ACC112 (cell line): ENCODE data around the gene TNFRSF14.

Experiments used
- H2AFZ ChIP-seq: fragments of 200-600 bp; sonication (generic); one replicate; pipeline ENCODE4 v1.6.0; 2017; ENCODE audit warnings: antibody characterized with exemption, low read length; ENCODE audit not compliant: unreplicated experiment
- H3K27ac ChIP-seq: fragments of 200-600 bp; sonication (generic); 2 replicates; pipeline ENCODE4 v1.5.1; 2014; ENCODE audit warnings: low read depth, mild to moderate bottlenecking, antibody characterized with exemption, low read length, moderate library complexity
- H3K27me3 ChIP-seq: fragments of 200-600 bp; sonication (generic); 2 replicates; pipeline ENCODE4 v1.6.1; 2014; ENCODE audit warnings: mild to moderate bottlenecking, antibody characterized with exemption, low read length, moderate library complexity, mixed read lengths; ENCODE audit not compliant: insufficient read depth
- H3K36me3 ChIP-seq: fragments of 200-600 bp; sonication (generic); 2 replicates; pipeline ENCODE4 v1.6.1; 2016; ENCODE audit warnings: mild to moderate bottlenecking, antibody characterized with exemption, low read length, moderate library complexity, mixed read lengths; ENCODE audit not compliant: insufficient read depth
- H3K4me1 ChIP-seq: fragments of 200-600 bp; sonication (generic); one replicate; pipeline ENCODE4 v1.6.1; 2016; ENCODE audit warnings: low read length, mixed read lengths; ENCODE audit not compliant: insufficient read depth, unreplicated experiment, control insufficient read depth
- H3K4me3 ChIP-seq: fragments of 200-600 bp; sonication (generic); 2 replicates; pipeline ENCODE4 v1.5.1; 2014; ENCODE audit warnings: mild to moderate bottlenecking, low read depth, low read length
- H3K79me2 ChIP-seq: fragments of 200-600 bp; sonication (generic); one replicate; pipeline ENCODE4 v1.6.0; 2016; ENCODE audit warnings: low read length; ENCODE audit not compliant: control insufficient read depth, unreplicated experiment, insufficient read depth

Gene TNFRSF14

DNA sequence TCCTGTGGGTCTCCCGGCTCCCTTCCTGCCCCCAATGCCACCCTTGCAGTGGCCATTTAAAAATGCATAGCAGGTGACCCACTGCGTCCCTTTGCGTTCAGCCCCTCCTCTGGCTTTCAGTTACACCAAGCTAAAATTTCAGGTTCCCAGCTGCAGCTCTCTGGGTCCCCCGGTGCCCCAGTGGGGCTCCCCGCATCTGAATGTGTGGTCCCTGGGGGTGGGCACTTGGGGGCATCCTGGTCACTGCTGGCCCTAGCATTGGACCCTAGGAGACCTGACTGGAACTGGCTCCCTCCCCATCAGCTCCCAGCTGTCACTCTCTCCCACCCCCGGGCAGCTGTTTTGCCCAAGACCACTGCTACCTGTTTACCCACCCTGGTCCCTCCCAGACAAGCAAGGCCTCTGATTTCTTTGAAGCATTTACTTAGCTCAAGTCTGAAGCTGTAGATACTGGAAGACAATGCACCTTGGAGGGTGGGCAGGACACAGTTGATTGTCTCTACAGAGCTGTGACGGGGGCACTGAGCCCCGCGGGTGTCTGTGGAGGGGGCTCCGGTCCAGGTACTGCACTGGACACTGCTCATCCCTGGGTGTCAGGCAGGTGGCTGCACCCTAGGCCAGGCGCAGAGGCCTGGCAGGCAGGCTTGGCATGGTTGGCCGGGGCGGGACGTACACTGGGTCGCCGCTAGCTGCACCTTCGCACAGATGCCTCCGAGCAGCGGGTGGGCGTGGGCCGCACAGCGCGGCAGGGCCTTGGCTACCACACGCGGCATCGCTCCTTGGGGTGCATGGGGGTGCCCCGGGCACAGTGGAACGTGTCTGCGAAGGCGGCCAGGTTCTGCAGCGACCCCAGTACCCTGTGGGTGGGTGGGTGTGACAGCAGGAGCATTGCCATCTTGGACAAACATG lies 34.3 kb downstream of the TNFRSF14 start:
- Histone ChIP-seq H3K4me1 (peaks cover 6% of the 10 kb centered on the region), H2AFZ (no peak overlapping the region)

DNA sequence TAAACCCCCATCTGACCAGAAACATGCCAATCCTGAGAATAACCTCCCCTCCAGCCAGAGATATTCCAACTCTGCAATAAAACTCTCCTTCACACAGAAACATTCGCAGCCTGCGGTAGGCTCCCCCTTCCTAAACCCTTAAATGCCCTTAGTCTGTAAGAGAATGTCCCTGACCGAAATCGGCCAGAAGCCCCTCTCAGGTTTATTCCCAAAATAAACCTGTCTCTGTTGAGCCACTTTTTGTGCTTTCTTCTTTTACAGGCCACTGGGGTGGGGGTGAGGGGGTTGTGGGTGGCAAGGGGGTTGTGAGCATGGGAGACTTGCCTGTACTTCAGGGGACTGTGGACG lies 35.0 kb downstream of the TNFRSF14 start:
- Histone ChIP-seq H3K79me2 (no peaks in the 10 kb centered on the region), H3K27ac (no peak overlapping the region), H3K4me1 (peaks cover 6% of the 10 kb centered on the region), H2AFZ (no peak overlapping the region), H3K36me3 (no peaks in the 10 kb centered on the region), H3K4me3 (no peak overlapping the region), H3K27me3 (no peaks in the 10 kb centered on the region)

More for the DNA sequence above, 34.3 kb downstream of the TNFRSF14 start:
- H3K27ac ChIP-seq: no peak overlapping the region
- H3K4me3 ChIP-seq: no peak overlapping the region
- no peaks in the 10 kb centered on the region for H3K27me3 ChIP-seq
- no peaks in the 10 kb centered on the region for H3K36me3 ChIP-seq
- peaks cover 4% of the 10 kb centered on the region for H3K79me2 ChIP-seq

- H3K27ac ChIP-seq: no peak overlapping the region
- H3K27me3 ChIP-seq: no peaks in the 10 kb centered on the region
- peaks cover 6% of the 10 kb centered on the region for H3K4me1 ChIP-seq
- H3K79me2 ChIP-seq: no peaks in the 10 kb centered on the region
- H3K4me3 ChIP-seq: no peak overlapping the region
- H3K36me3 ChIP-seq: no peaks in the 10 kb centered on the region
- H2AFZ ChIP-seq: no peak overlapping the region
Measured at GRCh38 chr1:2591581-2592261, 35.5 kb downstream of the TNFRSF14 start.

DNA sequence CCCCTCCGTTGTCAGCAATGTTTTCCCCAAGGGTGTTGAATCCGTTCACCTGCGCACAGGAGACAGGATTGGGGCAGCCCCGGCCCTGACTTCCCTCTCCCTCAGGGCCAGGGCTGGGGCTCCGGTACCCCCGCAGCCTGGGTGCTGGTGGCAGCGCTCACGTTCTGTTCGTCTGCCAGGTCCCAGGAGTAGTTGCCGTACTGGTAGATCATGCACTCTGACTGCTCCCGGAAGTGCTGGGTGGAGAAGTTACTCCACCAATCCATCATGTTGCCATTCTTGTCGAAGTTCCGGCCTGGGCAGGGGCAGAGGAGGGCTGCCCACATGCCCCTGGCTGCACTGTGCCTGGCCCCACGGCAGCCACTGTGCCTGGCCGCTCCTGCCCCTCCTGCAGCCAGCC lies 36.5 kb downstream of the TNFRSF14 start:
- Histone ChIP-seq H3K36me3 (no peaks in the 10 kb centered on the region), H3K4me1 (peaks cover 3% of the 10 kb centered on the region), H3K4me3 (no peak overlapping the region), H3K27me3 (no peaks in the 10 kb centered on the region), H2AFZ (no peak overlapping the region), H3K27ac (no peak overlapping the region), H3K79me2 (no peaks in the 10 kb centered on the region)

GRCh38 chr1:2593251-2593878 lies 37.2 kb downstream of the TNFRSF14 start:
- H3K36me3 ChIP-seq: no peaks in the 10 kb centered on the region
- no peaks in the 10 kb centered on the region for H3K4me1 ChIP-seq
- no peak overlapping the region for H3K4me3 ChIP-seq
- H2AFZ ChIP-seq: no peak overlapping the region
- no peaks in the 10 kb centered on the region for H3K79me2 ChIP-seq
- H3K27ac ChIP-seq: no peak overlapping the region
- no peaks in the 10 kb centered on the region for H3K27me3 ChIP-seq

DNA sequence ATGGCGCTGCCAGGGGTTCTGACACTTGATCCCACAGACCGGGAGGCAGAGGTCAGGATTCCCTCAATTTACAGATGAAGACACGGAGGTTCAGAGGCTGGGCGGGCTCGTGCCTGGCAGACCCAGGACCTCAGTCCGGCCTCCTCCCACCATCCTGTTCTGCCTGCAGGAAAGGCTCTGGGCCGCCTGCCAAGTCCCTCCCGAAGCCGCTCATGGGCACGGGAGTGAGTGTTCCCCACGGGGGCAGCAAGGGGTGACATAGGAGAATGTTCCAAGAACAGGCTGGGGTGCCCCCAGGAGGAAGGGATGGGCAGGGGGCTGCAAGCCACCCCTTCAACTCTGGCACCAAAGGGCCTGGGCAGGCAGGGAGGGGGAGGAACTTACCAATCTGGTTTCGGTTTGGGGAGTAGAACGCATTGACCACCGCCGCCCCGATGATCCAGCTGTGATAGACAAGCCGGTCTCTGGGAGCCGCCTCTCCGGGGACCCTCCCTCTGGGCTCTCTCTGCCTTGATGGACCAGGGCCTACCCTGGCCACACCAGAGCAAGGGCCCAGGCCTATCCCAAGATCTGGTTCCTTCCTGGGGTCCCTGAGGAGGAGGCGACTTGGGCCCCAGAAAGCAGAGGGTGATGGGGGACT lies 38.0 kb downstream of the TNFRSF14 start:
- H3K27ac ChIP-seq: no peak overlapping the region
- H3K4me1 ChIP-seq: no peaks in the 10 kb centered on the region
- H2AFZ ChIP-seq: no peak overlapping the region
- H3K4me3 ChIP-seq: peak overlapping the region; percentile 56
- no peaks in the 10 kb centered on the region for H3K79me2 ChIP-seq
- no peaks in the 10 kb centered on the region for H3K36me3 ChIP-seq
- no peaks in the 10 kb centered on the region for H3K27me3 ChIP-seq

DNA sequence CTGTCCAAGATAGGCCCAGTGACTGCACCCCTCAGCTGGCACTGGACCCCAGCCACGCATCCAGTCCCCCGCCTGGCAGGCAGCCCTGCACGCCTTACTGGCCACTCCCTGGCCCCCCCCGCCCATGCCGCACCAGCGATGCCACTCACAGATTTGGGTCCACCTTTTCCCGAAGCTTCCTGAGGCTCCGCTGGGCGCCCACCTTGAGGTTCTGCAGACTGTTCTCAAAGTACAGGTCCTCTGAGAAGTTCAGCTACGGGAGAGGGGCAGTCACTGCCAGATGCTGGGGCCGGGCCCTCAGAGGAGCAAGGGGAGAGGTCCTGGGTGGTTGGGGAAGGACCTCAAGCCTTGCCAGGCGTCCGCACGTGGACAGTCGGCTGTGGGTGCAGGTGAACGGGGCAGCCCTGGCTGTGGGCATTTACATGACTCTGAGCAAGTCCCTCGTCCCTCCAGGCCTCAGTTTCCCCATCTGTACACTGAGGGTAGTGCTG lies 38.5 kb downstream of the TNFRSF14 start:
- Histone ChIP-seq H2AFZ (no peak overlapping the region), H3K4me3 (no peak overlapping the region), H3K27me3 (no peaks in the 10 kb centered on the region)

DNA sequence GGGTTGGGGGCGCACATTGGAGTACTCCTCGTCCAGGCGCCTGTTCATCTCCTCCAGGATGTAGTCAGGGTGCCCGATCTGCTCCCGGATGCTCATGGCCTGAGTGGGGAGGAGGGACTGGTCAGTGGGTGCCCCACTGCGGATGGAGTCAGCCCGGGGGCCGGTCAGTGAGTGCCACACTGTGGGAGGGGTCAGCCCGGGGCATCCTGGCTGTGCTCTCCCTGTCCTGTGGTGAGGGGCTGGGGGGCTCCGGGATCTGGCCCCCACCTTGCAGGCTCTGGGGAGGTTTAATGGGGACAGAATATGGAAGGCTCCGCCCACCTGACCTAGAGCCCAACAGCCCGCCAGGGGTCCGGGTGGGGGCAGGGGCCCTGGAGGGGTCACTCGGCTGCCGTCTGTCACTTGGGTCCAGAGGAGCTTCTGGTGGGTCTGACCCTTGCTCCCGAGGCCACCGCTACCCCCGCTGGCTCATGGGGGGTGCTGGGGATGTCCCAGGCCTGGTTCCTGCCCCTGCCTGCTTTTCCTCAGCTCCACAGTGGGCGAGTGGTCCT lies 39.2 kb downstream of the TNFRSF14 start:
- no peaks in the 10 kb centered on the region for H3K36me3 ChIP-seq

More for the DNA sequence above, 38.5 kb downstream of the TNFRSF14 start:
- Histone ChIP-seq H3K27ac (no peak overlapping the region), H3K4me1 (no peaks in the 10 kb centered on the region), H3K79me2 (no peaks in the 10 kb centered on the region), H3K36me3 (no peaks in the 10 kb centered on the region)

GRCh38 chr1:2595812-2596529 lies 39.8 kb downstream of the TNFRSF14 start:
- H3K36me3 ChIP-seq: no peaks in the 10 kb centered on the region
- no peaks in the 10 kb centered on the region for H3K4me1 ChIP-seq
- no peak overlapping the region for H2AFZ ChIP-seq
- H3K27me3 ChIP-seq: peaks cover 3% of the 10 kb centered on the region; the same call in 1 of the 2 replicates
- H3K27ac ChIP-seq: no peak overlapping the region
- H3K4me3 ChIP-seq: no peak overlapping the region
- H3K79me2 ChIP-seq: no peaks in the 10 kb centered on the region

More for the DNA sequence above, 39.2 kb downstream of the TNFRSF14 start:
- no peaks in the 10 kb centered on the region for H3K27me3 ChIP-seq
- H2AFZ ChIP-seq: no peak overlapping the region
- H3K27ac ChIP-seq: no peak overlapping the region
- no peak overlapping the region for H3K4me3 ChIP-seq
- H3K4me1 ChIP-seq: no peaks in the 10 kb centered on the region
- no peaks in the 10 kb centered on the region for H3K79me2 ChIP-seq
